ENCODE results near the gene GOLM1.

GOLM1 gene

GRCh38 chr9:86045654-86046053 lies 53.7 kb downstream of the GOLM1 start:
- no peak for DNase-seq

GRCh38 chr9:86043999-86044398 lies 55.4 kb downstream of the GOLM1 start:
- no peak for DNase-seq

- no peak for DNase-seq
These were observed 55.8 kb downstream of the GOLM1 start for GRCh38 chr9:86043586-86043985.

GRCh38 chr9:86042199-86042978 lies 57.0 kb downstream of the GOLM1 start:
- DNase-seq = no peak

GRCh38 chr9:86041311-86041741 lies 58.0 kb downstream of the GOLM1 start:
- DNase-seq = no peak

- no peak for DNase-seq
These were observed 58.5 kb downstream of the GOLM1 start for GRCh38 chr9:86040861-86041155.

- DNase-seq = no peak
These were observed 59.1 kb downstream of the GOLM1 start for GRCh38 chr9:86039991-86040860.

GRCh38 chr9:86036555-86036954 lies 62.8 kb downstream of the GOLM1 start:
- DNase-seq = no peak

GRCh38 chr9:86035827-86036440 lies 63.4 kb downstream of the GOLM1 start:
- DNase-seq = no peak

GRCh38 chr9:86034863-86035734 lies 64.3 kb downstream of the GOLM1 start:
- DNase-seq = peak; percentile 25

GRCh38 chr9:86027767-86028166 lies 71.6 kb downstream of the GOLM1 start:
- DNase-seq = no peak

- DNase-seq = no peak
These were observed 76.6 kb downstream of the GOLM1 start for GRCh38 chr9:86022687-86023266.

GRCh38 chr9:86021166-86021565 lies 78.2 kb downstream of the GOLM1 start:
- no peak for DNase-seq

GRCh38 chr9:86020731-86021130 lies 78.6 kb downstream of the GOLM1 start:
- DNase-seq = no peak

- no peak for DNase-seq
These were observed 90.2 kb downstream of the GOLM1 start for GRCh38 chr9:86009133-86009532.

GRCh38 chr9:86005253-86005775 lies 94.0 kb downstream of the GOLM1 start:
- DNase-seq = no peak

- no peak for DNase-seq
These were observed 103.8 kb downstream of the GOLM1 start for GRCh38 chr9:85995599-85995998.

GRCh38 chr9:85995097-85995496 lies 104.3 kb downstream of the GOLM1 start:
- no peak for DNase-seq

- DNase-seq = no peak
These were observed 105.2 kb downstream of the GOLM1 start for GRCh38 chr9:85994191-85994590.

- no peak for DNase-seq
These were observed 112.1 kb downstream of the GOLM1 start for GRCh38 chr9:85987236-85987635.

- DNase-seq = no peak
These were observed 114.9 kb downstream of the GOLM1 start for GRCh38 chr9:85984457-85984856.

- no peak for DNase-seq
These were observed 118.0 kb downstream of the GOLM1 start for GRCh38 chr9:85981369-85981768.
